NCI-H2196 (cell line): ENCODE results near the gene OR9A4.

Experiments used
- DNase-seq: peaks from one replicate; lab custom pipeline; 2025; ENCODE audit not compliant: unreplicated experiment; lab: John Stamatoyannopoulos, UW

The OR9A4 gene

DNA sequence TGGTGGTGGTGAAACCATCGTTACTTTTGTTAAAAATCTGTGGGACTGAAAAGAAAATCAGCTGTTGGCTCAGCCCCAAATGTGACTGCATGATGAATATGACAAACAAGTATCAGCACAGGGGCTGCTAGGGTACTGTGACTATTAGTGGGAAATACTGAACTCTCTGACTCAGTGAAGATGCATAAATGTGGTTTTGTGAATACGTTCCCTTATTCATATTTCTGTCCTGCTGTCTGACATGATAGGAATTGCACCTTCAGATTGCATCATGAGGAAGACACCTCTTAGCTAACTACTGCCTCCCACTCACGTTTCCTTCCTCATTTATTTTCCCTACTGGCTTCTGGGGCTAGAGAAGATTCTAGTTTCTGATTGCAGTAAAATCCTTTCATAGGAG is 29.2 kb downstream of the OR9A4 start:
- DNase-seq, result no peak

DNA sequence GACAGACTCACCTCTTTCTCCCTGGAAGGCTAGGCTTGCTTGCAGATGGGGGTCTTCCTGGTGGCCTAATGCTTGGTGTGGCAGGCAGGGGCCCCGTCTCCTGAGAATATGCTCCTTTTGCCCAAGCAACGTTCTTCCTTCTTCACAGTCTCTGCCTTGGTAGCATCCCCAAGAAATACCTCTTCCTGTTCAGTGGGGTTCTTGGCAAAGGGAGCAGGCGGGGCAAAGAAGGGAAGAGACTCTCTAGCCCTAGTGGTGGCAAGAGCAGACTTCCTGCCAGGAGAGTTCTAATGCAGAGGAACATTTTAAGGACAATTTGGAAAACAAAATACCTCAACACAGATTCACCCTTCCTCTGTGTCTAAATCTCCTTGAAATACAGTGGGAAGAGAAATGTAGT is 30.6 kb downstream of the OR9A4 start, which contains the start of gene CLEC5A:
Gene CLEC5A, minus strand, starts transcription at position 179 of the 400 bp plus-strand sequence. CDS start 682 bp downstream, outside the sequence.
- DNase-seq, result no peak

DNA sequence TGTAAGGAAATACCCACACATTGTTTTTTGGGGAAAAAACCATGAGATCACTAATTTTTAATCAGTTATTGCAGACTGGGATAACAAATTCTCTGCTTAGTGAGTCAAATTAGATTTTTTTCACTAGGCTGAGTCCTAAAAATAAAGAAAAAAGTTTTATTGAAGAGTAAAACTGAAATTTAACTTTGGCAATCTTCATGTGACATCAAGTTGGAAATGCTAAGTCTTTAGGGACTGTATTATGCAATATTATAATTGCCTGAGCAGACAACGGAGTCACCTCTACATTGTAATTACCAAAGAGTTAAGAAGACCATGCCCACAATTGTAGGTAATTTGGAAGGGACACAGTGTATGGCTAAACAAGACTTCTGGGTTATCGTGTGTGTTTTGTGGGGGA is 32.8 kb downstream of the OR9A4 start:
- DNase-seq, result no peak

DNA sequence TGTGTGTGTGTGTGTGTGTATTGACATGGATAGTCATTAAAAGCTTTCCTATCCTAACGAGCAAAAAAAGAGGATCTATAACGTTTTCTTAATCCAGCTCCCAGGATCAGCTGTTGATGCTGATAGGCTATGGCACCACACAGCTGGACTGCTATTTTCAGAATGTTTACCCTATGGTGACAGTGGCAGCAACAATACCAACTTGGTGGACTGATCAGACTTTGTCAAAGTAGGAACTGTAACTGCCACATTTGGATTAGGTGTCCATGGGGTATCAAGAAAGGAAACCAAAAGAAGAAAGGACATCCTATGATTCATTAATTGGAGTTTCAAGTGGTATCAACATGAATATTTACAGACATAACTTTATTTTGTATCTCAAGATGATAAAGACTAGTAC is 33.3 kb downstream of the OR9A4 start:
- DNase-seq, result no peak

DNA sequence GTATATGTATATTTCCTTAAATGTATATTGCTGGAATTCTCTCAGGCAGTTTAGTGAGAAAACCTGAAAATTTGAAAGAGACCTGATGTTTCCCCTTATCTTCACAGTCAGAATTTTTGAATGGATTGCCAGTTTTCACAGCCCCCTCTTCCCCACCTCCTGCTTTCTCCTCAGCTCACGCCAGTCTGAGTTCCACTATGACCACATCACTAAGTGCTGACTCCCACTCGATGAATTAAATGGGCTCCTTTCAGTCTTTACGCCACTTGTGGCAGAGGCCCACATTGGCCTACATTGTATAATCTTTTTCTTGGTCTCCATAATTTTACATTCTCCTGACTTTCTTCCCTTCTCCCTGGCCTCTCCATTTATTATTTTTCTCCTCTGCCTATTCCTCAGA is 33.7 kb downstream of the OR9A4 start:
- DNase-seq, result no peak

DNA sequence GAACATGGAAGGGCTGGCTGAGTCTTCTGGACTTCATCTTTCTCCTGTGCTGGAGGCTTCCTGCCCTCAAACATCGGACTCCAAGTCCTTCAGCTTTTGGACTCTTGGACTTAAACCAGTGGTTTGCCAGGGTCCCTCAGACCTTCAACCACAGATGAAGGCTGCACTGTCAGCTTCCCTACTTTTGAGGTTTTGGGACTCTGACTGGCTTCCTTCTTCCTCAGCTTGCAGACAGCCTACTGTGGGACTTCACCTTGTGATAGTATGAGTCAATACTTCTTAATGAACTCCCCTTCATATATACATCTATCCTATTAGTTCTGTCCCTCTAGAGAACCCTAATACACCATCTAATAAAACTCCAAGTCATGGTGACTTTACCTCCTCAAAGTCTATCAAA is 34.6 kb downstream of the OR9A4 start:
- DNase-seq, result no peak

DNA sequence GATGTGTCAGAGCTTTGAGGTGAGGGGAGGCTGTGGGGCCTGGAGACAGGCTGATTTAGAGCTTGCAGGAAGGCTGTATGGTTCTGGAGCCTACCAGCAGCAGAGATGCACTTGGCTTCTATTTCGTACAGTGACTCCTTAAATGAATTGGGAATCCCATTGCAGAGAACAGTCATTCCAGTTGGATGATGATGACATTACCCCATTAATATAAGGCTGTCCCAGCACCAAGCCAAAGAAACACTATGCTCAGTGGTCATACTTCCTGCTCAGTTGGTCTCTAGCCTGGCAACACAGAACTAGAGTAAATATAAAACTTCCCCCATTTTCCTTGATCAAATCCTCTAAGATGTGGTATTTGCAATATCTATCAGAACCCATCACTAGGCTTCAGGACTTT is 36.3 kb downstream of the OR9A4 start:
- DNase-seq, result no peak

DNA sequence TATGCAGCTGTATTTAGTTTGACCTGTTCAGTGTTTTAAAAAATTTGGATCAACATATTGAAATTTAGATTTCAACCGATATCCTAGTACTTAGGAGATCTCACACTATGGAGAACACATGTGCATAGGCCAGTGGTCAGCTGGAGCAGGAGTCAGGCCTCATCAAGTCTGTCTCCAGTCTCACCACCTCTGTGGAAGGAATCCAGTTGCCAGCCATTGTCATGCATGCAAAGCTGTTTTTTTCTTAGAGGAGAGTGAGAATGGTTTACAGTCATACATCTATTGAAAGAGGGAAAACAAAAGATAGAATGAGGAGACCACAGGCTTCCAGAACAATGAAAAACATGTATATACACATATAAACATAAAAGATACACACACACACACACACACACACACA is 38.1 kb downstream of the OR9A4 start:
- DNase-seq, result no peak

DNA sequence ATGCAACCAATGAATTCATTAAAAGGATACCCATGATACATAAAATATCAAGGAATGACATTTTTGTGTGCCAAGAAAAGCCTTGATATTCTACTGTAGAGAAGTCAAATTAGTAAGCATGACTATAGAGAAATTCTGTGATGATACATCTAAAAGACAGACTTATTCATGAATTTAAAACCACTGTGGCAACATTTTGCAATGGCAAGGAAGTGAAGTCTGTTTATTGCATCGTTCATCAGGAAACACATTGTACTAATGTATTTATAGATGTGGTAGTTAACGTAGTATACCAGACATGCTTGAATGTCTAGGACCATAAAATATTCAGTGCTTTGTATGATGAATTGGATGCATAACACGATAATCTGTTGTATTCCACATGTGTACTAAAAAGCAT is 39.9 kb downstream of the OR9A4 start:
- DNase-seq, result no peak

DNA sequence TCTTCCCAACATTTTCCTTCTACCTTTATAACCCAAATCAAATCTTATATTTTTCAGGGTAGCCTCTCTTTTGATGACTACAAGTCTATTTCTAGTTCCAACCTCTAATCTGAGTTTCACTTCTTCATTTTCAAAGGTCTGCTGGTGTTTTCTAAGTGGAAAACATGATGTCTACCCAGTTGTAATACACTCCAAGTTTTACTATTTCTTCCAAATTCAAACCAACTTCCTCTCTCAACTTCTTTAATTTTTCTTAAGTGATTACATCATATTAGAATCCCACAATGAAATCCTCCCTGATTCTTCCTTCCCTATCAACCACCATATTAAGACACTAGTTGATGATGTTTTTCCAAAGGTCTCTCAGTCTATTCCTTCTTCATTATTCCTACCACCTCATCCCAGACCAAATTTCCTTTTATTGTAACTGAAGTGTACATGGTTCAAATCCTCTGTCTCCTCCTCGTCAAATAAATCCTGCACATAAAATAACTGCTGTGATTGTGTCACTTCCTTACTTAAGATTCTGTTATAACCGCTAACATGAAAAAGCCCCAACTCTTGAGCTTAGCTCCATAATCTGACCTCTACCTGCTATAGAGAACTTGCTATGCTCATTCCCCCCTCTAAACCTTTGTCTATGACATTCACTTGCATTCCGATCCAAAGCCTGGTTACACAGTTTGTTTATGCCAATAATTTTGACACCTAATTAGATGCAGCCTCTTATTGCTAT is 44.7 kb downstream of the OR9A4 start:
- DNase-seq, result no peak
